Esophagus squamous epithelium (tissue), 5 donors: Measurements from ENCODE around the gene PRKX. TPM values are rescaled to one million over a fixed set of nuclear protein-coding genes. Genes with fewer than 3 reads are reported as not detected.
A peak's percentile ranks its signal among the peaks of the same experiment; 100 is the strongest.
"Not testable (repeated sequence)": the region's sequence is repeated elsewhere in the genome, so short reads cannot be mapped to it uniquely, and the experiment has no call there.

Experiments
- DNase-seq: peaks from one replicate; lab custom pipeline; 2025; lab: John Stamatoyannopoulos, UW
- H3K27ac ChIP-seq, 4 donors: fragments of 200-600 bp; sonication (generic); one replicate each; pipeline ENCODE4 v1.5.1; 2016 to 2019; ENCODE audit warnings: mild to moderate bottlenecking in 1 of 4
- H3K27me3 ChIP-seq, 4 donors: fragments of 200-600 bp; sonication (generic); 1 replicate in 3 of 4; 2 replicates in 1 of 4; pipeline versions ENCODE4 v1.5.1 to v1.6.0; 2017 to 2021; ENCODE audit warnings: antibody characterized with exemption in 1 of 4
- H3K36me3 ChIP-seq, 3 donors: fragments of 200-600 bp; sonication (generic); one replicate each; pipeline ENCODE4 v1.5.1; 2016 to 2019
- H3K4me1 ChIP-seq, 3 donors: fragments of 200-600 bp; sonication (generic); one replicate each; pipeline ENCODE4 v1.5.1; 2017 to 2019
- H3K4me3 ChIP-seq, 4 donors: fragments of 200-600 bp; sonication (generic); 1 replicate in 3 of 4; 2 replicates in 1 of 4; pipeline ENCODE4 v1.5.1; 2016 to 2019; ENCODE audit warnings: mild to moderate bottlenecking in 2 of 4, moderate library complexity in 1 of 4
- H3K9me3 ChIP-seq, 3 donors: fragments of 200-600 bp; sonication (generic); one replicate each; pipeline ENCODE4 v1.5.1; 2016 to 2019
- POLR2A ChIP-seq, 4 donors: fragments of 450-650 bp; IDR thresholded peaks; one replicate each; pipeline ENCODE4 v1.6.1; 2017; ENCODE audit warnings: antibody characterized with exemption in 4 of 4, mild to moderate bottlenecking in 4 of 4, moderate library complexity in 3 of 4
- WGBS, 2 donors: methylation state at CpG; one replicate each; pipeline ENCODE4 v1.1.5; 2018; 5-methylcytosine and 5-hydroxymethylcytosine counted together
- intact Hi-C: fragments of 100-400 bp; cut with DNase I; formaldehyde crosslinking; loops from one replicate; pipeline ENCODE4 v1.15.0; 2022
- total RNA-seq, 4 donors: library from RNA; depleted of rRNA; stranded (reverse); fragments of >200 nt; gene quantifications; one replicate each; pipeline ENCODE4 v1.1.0, GENCODE V29; 2016
- TF ChIP-seq, protein P1 (sequence below), 6 experiments: fragments of 450-650 bp in 4 of 6; fragments of 200-600 bp in 2 of 6; sonication (generic) in 2 of 6; IDR thresholded peaks; one replicate each; pipeline ENCODE4 v1.5.1; 2016 to 2019; ENCODE audit warnings: antibody characterized with exemption in 6 of 6, mild to moderate bottlenecking in 4 of 6, moderate library complexity in 4 of 6
- donor health status: DM: yes; HTN: yes; CAD: no.

Gene PRKX
- total RNA-seq, 4 donors from 2014 or later: 27.8 to 56.0 (median 34.5) TPM

GRCh38 chrX:3638280-3638873 is 75.1 kb downstream of the PRKX start:
- WGBS, 2 donors: 13% methylated on average over 6 of the region's 6 CpGs
- H3K4me3 ChIP-seq: no peak overlapping the region
- no peaks in the 10 kb centered on the region for H3K9me3 ChIP-seq
- H3K36me3 ChIP-seq: peaks cover 0 to 41% (median 0%) of the 10 kb centered on the region in 3 donors
- no peaks in the 10 kb centered on the region for H3K4me1 ChIP-seq
- DNase-seq: no peak
- no peak overlapping the region for H3K27ac ChIP-seq
- intact Hi-C loops: no loop called here
- TF ChIP-seq, protein P1, sequence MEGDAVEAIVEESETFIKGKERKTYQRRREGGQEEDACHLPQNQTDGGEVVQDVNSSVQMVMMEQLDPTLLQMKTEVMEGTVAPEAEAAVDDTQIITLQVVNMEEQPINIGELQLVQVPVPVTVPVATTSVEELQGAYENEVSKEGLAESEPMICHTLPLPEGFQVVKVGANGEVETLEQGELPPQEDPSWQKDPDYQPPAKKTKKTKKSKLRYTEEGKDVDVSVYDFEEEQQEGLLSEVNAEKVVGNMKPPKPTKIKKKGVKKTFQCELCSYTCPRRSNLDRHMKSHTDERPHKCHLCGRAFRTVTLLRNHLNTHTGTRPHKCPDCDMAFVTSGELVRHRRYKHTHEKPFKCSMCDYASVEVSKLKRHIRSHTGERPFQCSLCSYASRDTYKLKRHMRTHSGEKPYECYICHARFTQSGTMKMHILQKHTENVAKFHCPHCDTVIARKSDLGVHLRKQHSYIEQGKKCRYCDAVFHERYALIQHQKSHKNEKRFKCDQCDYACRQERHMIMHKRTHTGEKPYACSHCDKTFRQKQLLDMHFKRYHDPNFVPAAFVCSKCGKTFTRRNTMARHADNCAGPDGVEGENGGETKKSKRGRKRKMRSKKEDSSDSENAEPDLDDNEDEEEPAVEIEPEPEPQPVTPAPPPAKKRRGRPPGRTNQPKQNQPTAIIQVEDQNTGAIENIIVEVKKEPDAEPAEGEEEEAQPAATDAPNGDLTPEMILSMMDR (IDR thresholded peaks at IDR 0.05): peak; percentile 27 to 61 (median 52)
- no peak for TF ChIP-seq POLR2A (IDR thresholded peaks at IDR 0.05)
- H3K27me3 ChIP-seq: no peaks in the 10 kb centered on the region

- Histone ChIP-seq H3K4me3 (no peak overlapping the region), H3K36me3 (peaks cover 0 to 52% (median 0%) of the 10 kb centered on the region in 3 donors), H3K4me1 (no peaks in the 10 kb centered on the region), H3K27me3 (no peaks in the 10 kb centered on the region), H3K27ac (no peak overlapping the region), H3K9me3 (no peaks in the 10 kb centered on the region)
- TF ChIP-seq POLR2A (IDR thresholded peaks at IDR 0.05): no peak
- TF ChIP-seq, protein P1 (IDR thresholded peaks at IDR 0.05): no peak
- DNase-seq: no peak
- WGBS, 2 donors: 95 to 97% methylated on average over 2 to 4 of the region's 4 CpGs
- intact Hi-C loops: no loop called here
Measured at GRCh38 chrX:3636803-3637202, 76.6 kb downstream of the PRKX start.

DNA sequence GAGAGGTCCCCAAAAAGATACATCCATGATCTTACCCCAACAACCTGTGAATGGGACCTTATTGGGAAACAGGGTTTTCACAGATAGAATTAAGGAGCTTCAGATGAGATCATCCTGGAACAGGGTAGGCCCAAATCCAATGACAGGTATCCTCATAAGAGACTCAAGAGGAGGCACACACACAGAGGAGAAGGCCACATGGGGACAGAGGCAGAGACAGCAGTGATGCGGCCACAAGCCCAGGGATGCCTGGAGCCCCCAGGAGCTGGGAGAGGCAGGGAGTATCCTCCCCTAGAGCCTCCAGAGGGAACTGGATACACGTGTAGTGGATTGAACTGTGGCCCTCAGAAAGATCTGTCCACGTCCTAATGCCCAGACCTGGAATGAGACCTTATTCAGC is 82.3 kb downstream of the PRKX start:
- intact Hi-C loops: no loop called here
- H3K27ac ChIP-seq: no peak overlapping the region
- no peak overlapping the region for H3K4me3 ChIP-seq
- H3K4me1 ChIP-seq: no peaks in the 10 kb centered on the region
- no peaks in the 10 kb centered on the region for H3K27me3 ChIP-seq
- peaks cover 0 to 68% (median 5%) of the 10 kb centered on the region in 3 donors for H3K36me3 ChIP-seq
- H3K9me3 ChIP-seq: no peaks in the 10 kb centered on the region
- TF ChIP-seq, protein P1 (IDR thresholded peaks at IDR 0.05): no peak
- TF ChIP-seq POLR2A (IDR thresholded peaks at IDR 0.05): no peak
- 94% methylated on average over 3 of the region's 3 CpGs for WGBS, 2 donors
- no peak for DNase-seq

- no peak for DNase-seq
- Histone ChIP-seq H3K27ac (no peak overlapping the region), H3K4me3 (no peak overlapping the region), H3K4me1 (no peaks in the 10 kb centered on the region), H3K27me3 (no peaks in the 10 kb centered on the region), H3K36me3 (peaks cover 0 to 60% (median 5%) of the 10 kb centered on the region in 3 donors), H3K9me3 (no peaks in the 10 kb centered on the region)
- TF ChIP-seq, protein P1 (IDR thresholded peaks at IDR 0.05): no peak
- no peak for TF ChIP-seq POLR2A (IDR thresholded peaks at IDR 0.05)
- 94% methylated on average over 3 to 6 of the region's 7 CpGs for WGBS, 2 donors
- intact Hi-C loops: no loop called here
Measured at GRCh38 chrX:3627594-3627993, 85.9 kb downstream of the PRKX start.

DNA sequence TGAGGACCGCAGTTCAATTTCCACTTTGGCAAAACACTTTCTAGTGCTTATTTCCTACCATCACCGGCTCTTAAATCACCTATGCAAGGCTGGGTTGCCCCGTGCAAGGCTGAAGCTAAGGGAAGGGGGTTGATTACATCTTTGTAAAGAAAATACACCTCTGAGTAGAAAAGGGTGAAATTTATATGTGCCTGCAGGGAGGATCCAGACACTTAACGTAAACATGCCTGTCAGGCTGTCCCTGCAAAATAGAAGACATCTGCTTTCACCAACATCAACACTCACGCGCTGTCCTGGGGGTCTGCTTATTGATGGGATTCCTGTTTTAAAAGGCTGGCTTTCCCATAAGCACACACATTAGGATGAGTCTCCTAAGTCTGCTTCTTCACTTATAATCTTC is 92.0 kb downstream of the PRKX start:
- DNase-seq: no peak
- H3K27ac ChIP-seq: no peak overlapping the region
- H3K9me3 ChIP-seq: no peaks in the 10 kb centered on the region
- intact Hi-C loops: no loop called here
- no peak overlapping the region for H3K4me3 ChIP-seq
- peaks cover 0 to 69% (median 3%) of the 10 kb centered on the region in 3 donors for H3K36me3 ChIP-seq
- no peaks in the 10 kb centered on the region for H3K4me1 ChIP-seq
- WGBS, 2 donors: 72 to 77% methylated on average over 6 of the region's 6 CpGs
- no peaks in the 10 kb centered on the region for H3K27me3 ChIP-seq
- no peak for TF ChIP-seq POLR2A (IDR thresholded peaks at IDR 0.05)
- TF ChIP-seq, protein P1 (IDR thresholded peaks at IDR 0.05): no peak

GRCh38 chrX:3611744-3612143 is 101.7 kb downstream of the PRKX start:
- H3K27ac ChIP-seq, H3K9me3 ChIP-seq, H3K4me1 ChIP-seq, intact Hi-C loops, H3K4me3 ChIP-seq, DNase-seq, H3K27me3 ChIP-seq: not testable (repeated sequence)
- H3K36me3 ChIP-seq: peaks cover 0 to 76% (median 7%) of the 10 kb centered on the region in 3 donors
- 83 to 100% methylated on average over 2 to 4 of the region's 6 CpGs for WGBS, 2 donors
